H1 (cell line): ENCODE data around the gene GPR61. TPM values are rescaled to one million over a fixed set of nuclear protein-coding genes. Genes with fewer than 3 reads are reported as not detected.

Source experiments
- ASH2L ChIP-seq: fragments of 200-600, 300-600 bp; sonication (generic); IDR thresholded peaks from one replicate; pipeline ENCODE4 v1.7.1; 2017; ENCODE audit warnings: low read length
- polyA plus RNA-seq, 7 experiments: library from polyadenylated mRNA; depleted of rRNA in 3 of 7; stranded (reverse) in 5 of 7; unstranded in 2 of 7; fragments of >200 nt in 5 of 7; fragments of 200-250 nt in 2 of 7; gene quantifications; 1 replicate in 5 of 7; 2 replicates in 1 of 7; 4 replicates in 1 of 7; pipeline versions ENCODE4 v1.2.1 to v1.2.3, GENCODE V29; 2011 to 2013; ENCODE audit warnings: missing spikeins in 2 of 7, mixed read lengths in 2 of 7
- total RNA-seq: library from RNA; stranded (reverse); fragmentation: NEBNext Ultra II Directional; extraction: Animal tissue kit (Norgen Biotek cat#: 25700); gene quantifications from 2 replicates; pipeline ENCODE4 v1.2.1, GENCODE V29; 2021

The GPR61 gene
- total and polyA plus RNA-seq, 2 of the 8 experiments (the other 6 are each of a cell fraction or from before 2014, with no cell fraction given) = 0.41 to 0.53 TPM

DNA sequence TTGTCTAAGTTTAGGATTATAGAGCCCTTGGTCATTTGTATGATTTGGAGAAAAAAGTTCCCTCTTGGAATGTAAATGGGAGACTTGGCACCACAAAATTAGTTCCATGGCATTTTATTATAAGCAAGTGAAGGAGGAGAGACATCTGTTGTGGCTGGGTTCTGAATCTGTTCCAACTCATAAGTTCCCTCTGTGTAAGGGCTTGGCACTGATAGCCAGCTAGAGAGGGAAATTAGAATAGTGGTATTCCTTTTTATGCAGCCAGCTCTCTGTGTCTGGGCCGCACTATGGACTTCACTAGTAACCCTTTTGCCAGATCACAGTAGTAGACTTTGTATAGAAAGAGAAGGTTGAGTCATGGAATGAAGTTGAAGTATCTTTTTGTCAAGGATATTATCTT lies 39.8 kb downstream of the GPR61 start (continued):
- TF ChIP-seq ASH2L = no peak
